KG1 (cell line): ENCODE measurements around the gene ZNF532.

ENCODE experiments used
- DNase-seq: peaks from one replicate; lab custom pipeline; 2025; lab: John Stamatoyannopoulos, UW

Gene ZNF532

DNA sequence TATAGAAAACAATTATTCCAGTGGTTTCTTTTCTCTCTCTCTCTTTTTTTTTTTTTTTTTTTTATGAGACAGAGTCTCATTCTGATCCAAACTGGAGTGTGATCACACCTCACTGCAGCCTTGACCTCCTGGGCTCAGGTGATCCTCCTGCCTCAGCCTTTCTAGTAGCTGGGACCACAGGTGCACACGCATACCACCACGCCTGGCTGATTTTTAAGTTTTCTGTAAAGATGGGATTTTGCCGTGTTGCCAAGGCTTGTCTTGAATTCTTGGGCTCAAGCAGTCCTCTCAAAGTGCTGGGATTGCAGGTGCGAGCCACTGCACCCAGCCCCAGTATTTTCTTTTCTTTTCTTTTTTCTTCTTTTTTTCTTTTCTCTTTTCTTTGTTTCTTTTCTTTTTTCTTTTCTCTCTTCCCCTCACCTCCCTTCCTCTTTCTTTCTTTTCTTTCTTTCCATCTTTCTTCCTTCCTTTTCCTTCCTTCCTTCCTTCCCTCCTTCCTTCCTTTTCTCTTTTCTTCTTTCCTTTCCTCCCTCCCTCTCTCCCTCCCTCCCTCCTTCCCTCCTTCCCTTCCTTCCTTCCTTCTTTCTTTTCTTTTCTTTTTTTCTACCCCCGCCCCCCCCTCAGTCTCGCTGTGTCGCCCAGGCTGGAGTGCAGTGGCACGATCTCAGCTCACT lies 76.9 kb downstream of the ZNF532 start:
- no peak for DNase-seq

GRCh38 chr18:58943896-58944295 lies 79.2 kb downstream of the ZNF532 start:
- DNase-seq, result no peak

DNA sequence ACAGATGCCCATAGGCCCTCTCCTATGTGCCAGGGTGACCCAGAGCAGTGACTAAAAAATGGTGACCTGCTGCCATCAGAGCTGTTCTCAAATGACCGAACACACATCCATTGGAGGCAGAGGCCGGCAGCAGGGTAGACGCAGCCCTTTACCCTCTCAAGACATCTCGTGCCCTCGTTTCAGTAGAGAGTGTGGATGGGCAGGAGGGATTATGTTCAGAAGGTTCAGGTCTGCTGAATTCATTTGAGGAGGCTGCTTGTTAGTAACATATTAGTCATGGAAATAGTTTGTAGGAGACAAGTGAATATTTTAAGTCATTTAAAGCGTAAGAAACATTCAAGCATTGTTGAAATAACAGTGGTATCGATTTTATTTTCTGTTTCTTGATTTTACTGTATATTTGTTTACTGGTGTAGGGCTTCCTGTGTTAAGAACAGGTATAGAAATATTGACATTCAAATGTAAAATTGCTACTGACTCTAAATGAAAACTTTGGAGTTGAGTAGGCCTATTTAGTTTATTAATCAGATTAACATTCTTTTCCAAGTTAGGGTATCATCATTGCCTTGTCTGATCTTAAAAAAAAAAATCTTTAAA lies 82.6 kb downstream of the ZNF532 start:
- DNase-seq, result no peak

DNA sequence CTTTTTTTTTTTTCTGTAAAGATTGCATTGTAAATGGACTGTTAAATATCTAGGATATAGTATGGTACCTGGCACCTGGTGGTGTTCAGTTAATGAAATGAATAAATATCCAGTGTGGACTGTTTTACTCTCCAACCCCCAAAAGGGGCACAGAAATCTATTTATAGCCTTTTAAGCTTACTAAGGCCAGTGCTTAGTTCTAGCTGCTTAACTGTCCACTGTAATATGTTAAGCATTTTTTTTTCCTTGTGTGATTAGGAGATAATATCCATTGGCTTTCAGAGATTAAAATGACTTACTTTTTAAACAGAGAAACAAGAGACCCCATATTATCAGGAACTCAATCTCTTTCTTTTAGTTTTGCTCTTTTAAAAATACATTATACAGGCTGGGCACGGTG lies 84.4 kb downstream of the ZNF532 start:
- DNase-seq, result no peak

DNA sequence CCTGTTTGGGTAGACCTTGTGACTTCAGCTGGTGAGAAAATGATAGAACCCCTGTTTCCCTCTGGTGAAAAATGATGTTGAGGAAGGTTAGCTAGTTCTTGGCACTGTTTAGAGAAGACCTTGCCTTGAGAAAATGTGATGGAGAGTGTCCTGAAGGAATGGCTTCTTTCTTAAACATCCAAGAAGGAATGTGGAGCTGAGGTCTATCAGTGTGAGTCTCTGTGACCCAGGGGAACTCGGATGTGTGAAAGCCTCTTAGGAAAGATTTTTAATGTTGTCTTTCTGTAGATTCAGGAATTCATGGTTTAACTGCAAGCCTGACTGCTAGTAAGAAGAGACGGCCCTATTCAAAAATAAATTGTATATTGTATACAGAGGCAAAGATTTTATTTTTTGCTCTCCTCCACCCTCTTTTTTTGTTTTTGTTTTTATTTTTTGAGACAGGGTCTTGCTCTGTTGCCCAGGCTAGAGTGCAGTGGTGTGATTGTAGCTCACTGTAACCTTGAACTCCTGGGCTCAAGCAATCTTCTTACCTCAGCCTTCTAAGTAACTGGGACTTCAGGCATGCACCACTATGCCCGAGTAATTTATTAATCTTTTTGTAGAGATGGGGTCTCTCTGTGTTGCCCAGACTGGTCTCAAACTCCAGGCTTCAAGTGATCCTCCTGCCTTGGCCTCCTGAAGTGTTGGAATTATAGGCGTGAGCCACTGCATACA lies 87.5 kb downstream of the ZNF532 start:
- DNase-seq, result no peak

DNA sequence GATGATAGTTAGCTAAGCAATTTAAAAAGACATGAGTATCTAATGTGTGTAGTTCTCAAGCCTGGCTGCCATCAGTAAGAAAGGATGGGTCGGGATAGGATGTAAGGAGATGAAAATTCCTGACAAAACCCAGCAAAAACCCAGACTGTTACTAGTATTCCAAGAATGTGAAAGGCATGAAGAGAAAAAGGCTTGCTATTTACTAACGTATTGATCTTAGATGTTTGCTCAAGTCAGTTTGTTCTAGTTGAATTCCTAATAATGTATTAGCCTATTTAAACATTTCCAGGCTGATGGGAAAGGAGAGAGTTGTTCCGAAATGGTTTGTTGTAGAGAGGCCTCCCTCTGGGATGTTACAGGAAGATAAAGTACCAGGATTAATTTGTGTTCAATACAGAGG lies 88.2 kb downstream of the ZNF532 start:
- no peak for DNase-seq

DNA sequence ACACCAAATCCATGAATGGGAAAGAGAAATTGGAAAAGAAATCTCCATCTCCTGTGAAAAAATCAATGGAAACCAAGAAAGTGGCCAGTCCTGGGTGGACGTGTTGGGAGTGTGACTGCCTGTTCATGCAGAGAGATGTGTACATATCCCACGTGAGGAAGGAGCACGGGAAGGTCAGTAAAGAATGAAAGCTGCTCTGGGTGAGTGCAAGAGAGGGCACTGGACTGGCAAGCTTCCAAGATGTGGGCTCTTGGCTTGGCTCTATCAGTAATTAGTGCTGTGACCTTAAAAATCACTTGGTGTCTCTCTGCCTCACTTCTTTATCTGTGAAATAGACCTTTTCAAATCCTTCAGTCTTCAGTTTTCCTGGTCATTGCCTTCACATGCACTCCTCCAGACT lies 89.0 kb downstream of the ZNF532 start:
- no peak for DNase-seq

GRCh38 chr18:58955001-58955400 lies 90.3 kb downstream of the ZNF532 start:
- no peak for DNase-seq

- no peak for DNase-seq
Measured at GRCh38 chr18:58955738-58956137, 91.1 kb downstream of the ZNF532 start.

GRCh38 chr18:58958628-58959027 lies 94.0 kb downstream of the ZNF532 start:
- no peak for DNase-seq

GRCh38 chr18:58960508-58960907 lies 95.8 kb downstream of the ZNF532 start:
- DNase-seq, result no peak

- DNase-seq, result no peak
Measured at GRCh38 chr18:58960946-58961722, 96.5 kb downstream of the ZNF532 start.

DNA sequence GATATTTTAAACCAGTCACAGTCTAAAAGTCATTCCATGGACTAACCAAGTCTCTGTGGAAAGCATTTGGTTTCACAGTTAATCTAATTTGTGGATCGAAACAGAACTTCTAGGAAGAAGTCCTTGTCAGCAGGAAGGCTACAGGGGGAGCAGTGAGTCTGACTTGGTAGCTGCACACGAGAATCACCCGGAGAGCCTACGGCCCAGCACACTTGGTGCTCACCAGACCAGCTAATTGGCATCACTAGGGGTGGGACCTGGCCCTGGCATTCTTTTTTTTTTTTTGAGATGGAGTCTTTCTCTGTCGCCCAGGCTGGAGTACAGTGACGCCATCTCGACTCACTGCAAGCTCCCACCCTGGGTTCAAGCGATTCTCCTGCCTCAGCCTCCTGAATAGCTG lies 97.7 kb downstream of the ZNF532 start:
- no peak for DNase-seq

GRCh38 chr18:58965291-58966004 lies 100.8 kb downstream of the ZNF532 start:
- no peak for DNase-seq

DNA sequence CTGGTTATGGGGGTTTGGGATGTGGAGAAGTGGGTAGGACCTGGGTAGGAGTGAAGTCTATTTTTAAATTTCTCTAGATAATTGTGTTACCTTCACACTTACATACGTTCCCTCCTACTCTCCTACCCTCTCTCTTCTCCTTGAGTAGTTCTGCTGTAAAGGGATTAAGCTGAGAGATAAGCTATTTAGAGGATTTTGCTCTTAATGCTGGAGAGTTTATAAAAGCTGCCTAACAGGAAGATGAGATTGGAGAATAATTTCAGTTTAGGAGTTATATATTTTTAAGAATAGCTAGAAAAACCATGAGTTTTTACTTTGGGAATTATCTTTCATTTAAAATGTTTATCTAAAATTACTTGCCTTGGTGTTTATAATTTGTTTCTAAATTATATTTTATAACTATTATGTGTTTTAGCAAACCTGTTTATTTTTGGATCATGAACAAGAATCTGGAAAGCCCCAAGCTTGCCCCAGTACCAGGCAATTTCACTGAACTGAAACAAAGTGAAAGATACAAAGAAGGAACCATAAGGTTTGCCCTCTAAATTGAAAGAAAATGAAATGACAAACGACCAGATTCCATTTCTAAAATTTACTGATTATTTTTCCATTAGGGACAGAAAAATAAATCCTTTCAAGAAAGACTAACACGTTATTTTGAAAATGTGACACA lies 101.5 kb downstream of the ZNF532 start:
- no peak for DNase-seq

GRCh38 chr18:58966704-58967103 lies 102.0 kb downstream of the ZNF532 start:
- no peak for DNase-seq

- no peak for DNase-seq
Measured at GRCh38 chr18:58967751-58968254, 103.1 kb downstream of the ZNF532 start.

GRCh38 chr18:58970943-58971790 lies 106.5 kb downstream of the ZNF532 start:
- no peak for DNase-seq

GRCh38 chr18:58975296-58975695 lies 110.6 kb downstream of the ZNF532 start:
- no peak for DNase-seq

DNA sequence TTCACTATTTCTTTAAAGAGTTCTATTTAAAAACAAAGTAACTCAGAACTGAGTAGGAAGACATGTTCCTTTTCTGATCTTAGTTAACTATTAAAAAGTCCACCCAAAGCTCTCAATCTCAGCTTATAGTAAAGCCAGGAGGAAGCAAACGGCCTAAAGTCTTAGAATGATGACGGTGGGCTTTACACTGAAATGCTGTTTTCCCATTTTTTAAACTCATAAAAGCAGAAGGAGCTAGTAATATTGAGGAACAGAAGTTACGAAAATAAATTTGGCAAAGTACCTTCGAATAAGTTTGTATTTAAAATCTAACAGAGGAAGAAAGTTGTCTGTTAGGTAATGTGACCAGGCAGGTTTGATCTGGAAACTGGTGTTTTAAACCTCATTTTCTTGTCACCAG lies 111.1 kb downstream of the ZNF532 start:
- DNase-seq, result no peak
